PFSK-1 (cell line): ENCODE data around the gene MPP3.

Experiments used
- POLR2AphosphoS5 ChIP-seq: IDR thresholded peaks from 2 replicates; pipeline ENCODE4 v1.6.1; 2012; ENCODE audit warnings: low read depth, mild to moderate bottlenecking, control low read depth, low read length, moderate library complexity
- REST ChIP-seq, 2 experiments: IDR thresholded peaks; 2 replicates each; pipeline versions ENCODE4 v1.6.1 to v1.8.0; 2011 to 2012; ENCODE audit warnings: low read depth in 2 of 2, low read length in 2 of 2, control low read depth in 1 of 2, inconsistent platforms in 1 of 2, mild to moderate bottlenecking in 1 of 2, moderate library complexity in 1 of 2; ENCODE audit not compliant: insufficient read depth in 1 of 2
- TAF1 ChIP-seq: IDR thresholded peaks from 2 replicates; pipeline ENCODE4 v1.6.1; 2012; ENCODE audit warnings: low read length, control low read depth, borderline replicate concordance; ENCODE audit not compliant: insufficient read depth

- TF ChIP-seq POLR2AphosphoS5 (no peak), REST (IDR thresholded peaks at IDR 0.05; ENCODE audit: insufficient read depth in 1 of 2, low read depth in 2 of 2, low read length in 2 of 2) (no peak), TAF1 (no peak)
Observed at GRCh38 chr17:43861960-43862359, 29.0 kb upstream of the MPP3 start.
